HCT116 (cell line): ENCODE measurements around the gene LTB4R2. TPM values are rescaled to one million over a fixed set of nuclear protein-coding genes. Genes with fewer than 3 reads are reported as not detected.

ENCODE experiments used
- ATAC-seq: fragments of 200-7000 bp; cut with Tn5 transposase; 2 replicates; pipeline ENCODE4 v1.9.1; 2020; ENCODE audit warnings: mild to moderate bottlenecking, moderate library complexity
- BruUV-seq: library from RNA; stranded (reverse); fragments of 400-500 nt; replicated peaks from 2 replicates; lab custom pipeline; 2021; lab: Mats Ljungman, UMichigan
- CTCF ChIA-PET: fragments of 300-600 bp; sonication (Branson Sonifier 250); formaldehyde crosslinking; loops from one replicate; lab custom pipeline; 2021; ENCODE audit warnings: antibody characterized with exemption; lab: Charles Lee
- POLR2A ChIA-PET: fragments of 300-600, 350-600 bp; sonication (Branson Sonifier 250); formaldehyde crosslinking; loops from one replicate; lab custom pipeline; 2021; ENCODE audit warnings: antibody characterized with exemption; lab: Charles Lee
- RAD21 ChIA-PET, 2 experiments: fragments of 300-600 bp; sonication (Branson Sonifier 250); formaldehyde crosslinking; loops; one replicate each; lab custom pipeline; 2023; ENCODE audit warnings: low total read pairs in 2 of 2; ENCODE audit not compliant: uncharacterized antibody in 2 of 2, unreplicated experiment in 2 of 2, low non-redundant PET in 1 of 2; lab: Charles Lee
- DNase-seq: peaks from one replicate; pipeline ENCODE4 v3.0.0-alpha.2; 2010; ENCODE audit warnings: low read depth, low spot score
- H2AFZ ChIP-seq: fragments of 200-600 bp; shearing (Covaris generic), sonication (generic); 2 replicates; pipeline ENCODE4 v1.6.1; 2017; ENCODE audit warnings: low read depth, mixed run types, mixed read lengths, antibody characterized with exemption, low read length; ENCODE audit not compliant: poor library complexity, severe bottlenecking
- H3K27ac ChIP-seq: 2 replicates; pipeline ENCODE4 v1.5.1; 2012; ENCODE audit warnings: low read depth, low read length
- H3K27me3 ChIP-seq: fragments of 200-600 bp; sonication (generic); 2 replicates; pipeline ENCODE4 v1.6.1; 2016; ENCODE audit warnings: mixed run types, low read length, mixed read lengths; ENCODE audit not compliant: insufficient read depth
- H3K36me3 ChIP-seq, 2 experiments: fragments of 200-500 bp in 1 of 2; fragments of 200-600 bp in 1 of 2; sonication (Bioruptor generic) in 1 of 2; sonication (generic) in 1 of 2; 2 replicates each; pipeline versions ENCODE4 v1.5.1 to v1.6.1; 2014 to 2016; ENCODE audit warnings: low read length in 2 of 2, inconsistent platforms in 1 of 2, mixed read lengths in 1 of 2, mixed run types in 1 of 2; ENCODE audit not compliant: insufficient read depth in 2 of 2, control insufficient read depth in 1 of 2
- H3K4me1 ChIP-seq, 2 experiments: fragments of 200-600 bp in 1 of 2; sonication (generic) in 1 of 2; 2 replicates each; pipeline versions ENCODE4 v1.5.1 to v1.6.1; 2012 to 2017; ENCODE audit warnings: low read length in 2 of 2, inconsistent platforms in 1 of 2, mild to moderate bottlenecking in 1 of 2, mixed read lengths in 1 of 2, mixed run types in 1 of 2, moderate library complexity in 1 of 2; ENCODE audit not compliant: insufficient read depth in 2 of 2, control insufficient read depth in 1 of 2
- H3K4me2 ChIP-seq: fragments of 200-600 bp; sonication (generic); 2 replicates; pipeline ENCODE4 v1.6.1; 2017; ENCODE audit warnings: mixed run types, low read length, mixed read lengths
- H3K4me3 ChIP-seq, 2 experiments: fragments of 200-600 bp in 1 of 2; sonication (generic) in 1 of 2; replicated peaks in 1 of 2; 2 replicates each; pipeline ENCODE4 v1.5.1; 2011 to 2016; ENCODE audit warnings: low read length in 2 of 2, control low read depth in 1 of 2, low read depth in 1 of 2, mild to moderate bottlenecking in 1 of 2, mixed read lengths in 1 of 2, mixed run types in 1 of 2
- H3K79me2 ChIP-seq: fragments of 200-600 bp; sonication (generic); 2 replicates; pipeline ENCODE4 v1.6.1; 2017; ENCODE audit warnings: mild to moderate bottlenecking, mixed run types, low read length, moderate library complexity, mixed read lengths; ENCODE audit not compliant: insufficient read depth
- H3K9ac ChIP-seq: fragments of 200-600 bp; sonication (generic); 2 replicates; pipeline ENCODE4 v1.6.1; 2016; ENCODE audit warnings: low read length, mixed read lengths
- H3K9me2 ChIP-seq: fragments of 200-600 bp; sonication (generic), shearing (Covaris generic); 2 replicates; pipeline ENCODE4 v1.6.1; 2017; ENCODE audit warnings: mixed run types, mild to moderate bottlenecking, moderate library complexity; ENCODE audit not compliant: insufficient read depth
- H3K9me3 ChIP-seq, 2 experiments: fragments of 200-500 bp in 1 of 2; fragments of 200-600 bp in 1 of 2; sonication (Bioruptor generic) in 1 of 2; sonication (generic) in 1 of 2; 2 replicates each; pipeline ENCODE4 v1.6.1; 2014 to 2017; ENCODE audit warnings: low read length in 2 of 2, mixed read lengths in 2 of 2, inconsistent platforms in 1 of 2, low read depth in 1 of 2, mild to moderate bottlenecking in 1 of 2, mixed run types in 1 of 2, moderate library complexity in 1 of 2; ENCODE audit not compliant: control insufficient read depth in 1 of 2, insufficient read depth in 1 of 2
- H4K20me1 ChIP-seq: fragments of 200-600 bp; sonication (generic), shearing (Covaris generic); 2 replicates; pipeline ENCODE4 v1.6.1; 2017; ENCODE audit warnings: mixed run types, mild to moderate bottlenecking, moderate library complexity; ENCODE audit not compliant: insufficient read depth
- CBX3 ChIP-seq: IDR thresholded peaks from 2 replicates; pipeline ENCODE4 v1.6.1; 2012; ENCODE audit warnings: low read depth
- CEBPB ChIP-seq: IDR thresholded peaks from 2 replicates; pipeline ENCODE4 v1.6.1; 2012; ENCODE audit warnings: low read depth
- ELF1 ChIP-seq: IDR thresholded peaks from 2 replicates; pipeline ENCODE4 v1.6.1; 2012; ENCODE audit warnings: low read depth, borderline replicate concordance
- EZH2phosphoT487 ChIP-seq: fragments of 200-600 bp; IDR thresholded peaks from 2 replicates; pipeline ENCODE4 v1.6.1; 2018; ENCODE audit warnings: antibody characterized with exemption, borderline replicate concordance
- FOSL1 ChIP-seq: IDR thresholded peaks from 2 replicates; pipeline ENCODE4 v1.6.1; 2012; ENCODE audit warnings: low read depth
- JUND ChIP-seq: IDR thresholded peaks from 2 replicates; pipeline ENCODE4 v1.6.1; 2012
- POLR2AphosphoS5 ChIP-seq: IDR thresholded peaks from 2 replicates; pipeline ENCODE4 v1.6.1; 2011; ENCODE audit warnings: mild to moderate bottlenecking, low read depth, low read length, moderate library complexity
- SP1 ChIP-seq: IDR thresholded peaks from 2 replicates; pipeline ENCODE4 v1.6.1; 2012; ENCODE audit warnings: low read depth
- SRF ChIP-seq: IDR thresholded peaks from 2 replicates; pipeline ENCODE4 v1.6.1; 2012; ENCODE audit warnings: low read depth
- TCF7L2 ChIP-seq: IDR thresholded peaks from 2 replicates; pipeline ENCODE4 v1.7.0; 2011; ENCODE audit warnings: borderline replicate concordance, inconsistent platforms; ENCODE audit not compliant: insufficient read depth, insufficient read length; ENCODE audit errors: extremely low read depth
- YY1 ChIP-seq: IDR thresholded peaks from 2 replicates; pipeline ENCODE4 v1.6.1; 2011; ENCODE audit warnings: low read length, low read depth, moderate library complexity, mild to moderate bottlenecking; ENCODE audit not compliant: insufficient replicate concordance; ENCODE audit errors: extremely low read depth
- ZFX ChIP-seq: fragments of 450-650 bp; IDR thresholded peaks from 2 replicates; pipeline ENCODE4 v1.6.1; 2017
- ZNF274 ChIP-seq: fragments of 200-500 bp; sonication (Bioruptor generic); IDR thresholded peaks from 2 replicates; pipeline ENCODE4 v1.6.1; 2014; ENCODE audit warnings: mild to moderate bottlenecking, low read depth, low read length, inconsistent platforms
- intact Hi-C: fragments of 100-400 bp; cut with micrococcal nuclease; formaldehyde crosslinking; loops from 2 replicates; pipeline ENCODE4 v1.10.0; 2022
- total RNA-seq: library from RNA; stranded (reverse); gene quantifications from one replicate; pipeline ENCODE4 v1.2.1, GENCODE V29; 2021; ENCODE audit not compliant: unreplicated experiment
- TF ChIP-seq, protein P1 (sequence below): IDR thresholded peaks from 2 replicates; pipeline ENCODE4 v1.6.1; 2011; ENCODE audit warnings: mild to moderate bottlenecking, low read length, moderate library complexity; ENCODE audit not compliant: insufficient replicate concordance; ENCODE audit errors: extremely low read depth
- TF ChIP-seq, protein P2 (sequence below): IDR thresholded peaks from 2 replicates; pipeline ENCODE4 v1.6.1; 2012
- TF ChIP-seq, protein P3 (sequence below): IDR thresholded peaks from 2 replicates; pipeline ENCODE4 v1.6.1; 2012
- TF ChIP-seq, protein P4 (sequence below): IDR thresholded peaks from 2 replicates; pipeline ENCODE4 v1.6.1; 2012; ENCODE audit warnings: low read depth

The LTB4R2 gene
- total RNA-seq, 1 experiment from 2014 or later, result 15.4 TPM

DNA sequence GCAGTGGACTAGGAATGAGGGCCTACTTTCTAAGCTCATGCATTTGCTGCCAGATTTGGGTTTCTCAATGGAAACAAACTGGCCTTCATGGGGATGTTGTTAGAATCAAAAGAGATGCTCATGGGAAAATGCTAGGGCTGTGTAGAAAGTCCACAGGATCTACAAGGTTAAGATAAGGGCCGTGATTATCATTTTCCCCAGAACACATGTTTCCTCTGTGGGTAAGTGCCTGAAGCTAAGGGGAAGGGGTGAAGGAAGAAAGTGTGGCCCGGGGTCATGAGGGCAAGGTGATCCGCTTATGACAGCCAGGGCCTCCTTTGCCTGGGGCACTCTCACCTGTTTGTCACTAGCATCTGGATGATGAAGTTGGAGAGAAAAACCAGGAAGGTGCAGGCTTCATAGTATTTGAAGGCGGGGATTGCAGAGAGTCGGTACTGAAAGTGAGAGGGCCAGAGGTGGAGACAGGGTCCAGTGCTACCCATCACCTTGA, 15.1 kb downstream of the LTB4R2 start (continued):
- TF ChIP-seq, protein P1, sequence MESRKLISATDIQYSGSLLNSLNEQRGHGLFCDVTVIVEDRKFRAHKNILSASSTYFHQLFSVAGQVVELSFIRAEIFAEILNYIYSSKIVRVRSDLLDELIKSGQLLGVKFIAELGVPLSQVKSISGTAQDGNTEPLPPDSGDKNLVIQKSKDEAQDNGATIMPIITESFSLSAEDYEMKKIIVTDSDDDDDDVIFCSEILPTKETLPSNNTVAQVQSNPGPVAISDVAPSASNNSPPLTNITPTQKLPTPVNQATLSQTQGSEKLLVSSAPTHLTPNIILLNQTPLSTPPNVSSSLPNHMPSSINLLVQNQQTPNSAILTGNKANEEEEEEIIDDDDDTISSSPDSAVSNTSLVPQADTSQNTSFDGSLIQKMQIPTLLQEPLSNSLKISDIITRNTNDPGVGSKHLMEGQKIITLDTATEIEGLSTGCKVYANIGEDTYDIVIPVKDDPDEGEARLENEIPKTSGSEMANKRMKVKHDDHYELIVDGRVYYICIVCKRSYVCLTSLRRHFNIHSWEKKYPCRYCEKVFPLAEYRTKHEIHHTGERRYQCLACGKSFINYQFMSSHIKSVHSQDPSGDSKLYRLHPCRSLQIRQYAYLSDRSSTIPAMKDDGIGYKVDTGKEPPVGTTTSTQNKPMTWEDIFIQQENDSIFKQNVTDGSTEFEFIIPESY, result no peak
- TF ChIP-seq, protein P2, sequence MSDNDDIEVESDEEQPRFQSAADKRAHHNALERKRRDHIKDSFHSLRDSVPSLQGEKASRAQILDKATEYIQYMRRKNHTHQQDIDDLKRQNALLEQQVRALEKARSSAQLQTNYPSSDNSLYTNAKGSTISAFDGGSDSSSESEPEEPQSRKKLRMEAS, result no peak
- TF ChIP-seq POLR2AphosphoS5 (no peak), ZNF274 (no peak), CBX3 (no peak)

DNA sequence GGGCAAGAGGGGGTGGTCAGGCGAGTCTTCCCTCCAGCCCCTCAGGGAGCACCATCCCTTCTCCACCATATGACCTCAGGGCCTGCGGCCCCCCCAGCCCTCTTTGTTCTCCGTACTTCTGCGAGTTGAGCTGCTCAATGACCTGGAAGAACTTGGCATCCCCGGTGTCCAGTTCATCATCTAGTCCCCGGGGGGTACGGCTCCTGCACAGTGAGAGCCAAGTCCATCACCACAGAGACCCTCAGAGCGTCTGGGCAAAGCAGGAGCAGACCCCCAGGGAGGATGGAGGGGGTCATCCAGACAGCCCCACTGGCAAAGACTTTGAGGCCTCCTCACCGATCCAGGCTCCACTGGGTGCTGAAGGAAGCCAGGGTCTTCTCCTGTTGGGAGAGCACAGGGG, 16.0 kb downstream of the LTB4R2 start:
- no peaks in the 10 kb centered on the region for H3K4me1 ChIP-seq
- RAD21 ChIA-PET, result no interaction called here
- H3K27ac ChIP-seq, result no peak overlapping the region
- no peak overlapping the region for H2AFZ ChIP-seq
- intact Hi-C loops, result no loop called here
- H3K36me3 ChIP-seq, result no peaks in the 10 kb centered on the region
- CTCF ChIA-PET, result interaction anchor here (1.8 to 4.3 kb wide), 2 partner anchors 18 to 106 kb away, joined by 5 to 28 read pairs; no protein-coding TSS in a partner anchor
- no peak overlapping the region for H3K9ac ChIP-seq
- H3K9me3 ChIP-seq, result no peaks in the 10 kb centered on the region
- no peaks in the 10 kb centered on the region for H4K20me1 ChIP-seq
- no TSS peak for BruUV-seq
- no peaks in the 10 kb centered on the region for H3K9me2 ChIP-seq
- POLR2A ChIA-PET, result no interaction called here
- H3K27me3 ChIP-seq, result no peaks in the 10 kb centered on the region
- no peak overlapping the region for H3K4me2 ChIP-seq
- DNase-seq (no peak), ATAC-seq (no peak)
- no peaks in the 10 kb centered on the region for H3K79me2 ChIP-seq
- H3K4me3 ChIP-seq, result no peak overlapping the region
- no peak for TF ChIP-seq ELF1
- TF ChIP-seq ZFX, result no peak
- no peak for TF ChIP-seq YY1
- no peak for TF ChIP-seq ZNF274
- TF ChIP-seq, protein P3, sequence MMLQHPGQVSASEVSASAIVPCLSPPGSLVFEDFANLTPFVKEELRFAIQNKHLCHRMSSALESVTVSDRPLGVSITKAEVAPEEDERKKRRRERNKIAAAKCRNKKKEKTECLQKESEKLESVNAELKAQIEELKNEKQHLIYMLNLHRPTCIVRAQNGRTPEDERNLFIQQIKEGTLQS, result no peak
- TF ChIP-seq TCF7L2, result no peak
- no peak for TF ChIP-seq CEBPB
- no peak for TF ChIP-seq EZH2phosphoT487
- TF ChIP-seq, protein P2, result no peak
- no peak for TF ChIP-seq POLR2AphosphoS5
- TF ChIP-seq, protein P1, result no peak
- TF ChIP-seq JUND, result no peak
- TF ChIP-seq SP1, result no peak
- no peak for TF ChIP-seq FOSL1
- TF ChIP-seq SRF, result no peak
- TF ChIP-seq, protein P4, sequence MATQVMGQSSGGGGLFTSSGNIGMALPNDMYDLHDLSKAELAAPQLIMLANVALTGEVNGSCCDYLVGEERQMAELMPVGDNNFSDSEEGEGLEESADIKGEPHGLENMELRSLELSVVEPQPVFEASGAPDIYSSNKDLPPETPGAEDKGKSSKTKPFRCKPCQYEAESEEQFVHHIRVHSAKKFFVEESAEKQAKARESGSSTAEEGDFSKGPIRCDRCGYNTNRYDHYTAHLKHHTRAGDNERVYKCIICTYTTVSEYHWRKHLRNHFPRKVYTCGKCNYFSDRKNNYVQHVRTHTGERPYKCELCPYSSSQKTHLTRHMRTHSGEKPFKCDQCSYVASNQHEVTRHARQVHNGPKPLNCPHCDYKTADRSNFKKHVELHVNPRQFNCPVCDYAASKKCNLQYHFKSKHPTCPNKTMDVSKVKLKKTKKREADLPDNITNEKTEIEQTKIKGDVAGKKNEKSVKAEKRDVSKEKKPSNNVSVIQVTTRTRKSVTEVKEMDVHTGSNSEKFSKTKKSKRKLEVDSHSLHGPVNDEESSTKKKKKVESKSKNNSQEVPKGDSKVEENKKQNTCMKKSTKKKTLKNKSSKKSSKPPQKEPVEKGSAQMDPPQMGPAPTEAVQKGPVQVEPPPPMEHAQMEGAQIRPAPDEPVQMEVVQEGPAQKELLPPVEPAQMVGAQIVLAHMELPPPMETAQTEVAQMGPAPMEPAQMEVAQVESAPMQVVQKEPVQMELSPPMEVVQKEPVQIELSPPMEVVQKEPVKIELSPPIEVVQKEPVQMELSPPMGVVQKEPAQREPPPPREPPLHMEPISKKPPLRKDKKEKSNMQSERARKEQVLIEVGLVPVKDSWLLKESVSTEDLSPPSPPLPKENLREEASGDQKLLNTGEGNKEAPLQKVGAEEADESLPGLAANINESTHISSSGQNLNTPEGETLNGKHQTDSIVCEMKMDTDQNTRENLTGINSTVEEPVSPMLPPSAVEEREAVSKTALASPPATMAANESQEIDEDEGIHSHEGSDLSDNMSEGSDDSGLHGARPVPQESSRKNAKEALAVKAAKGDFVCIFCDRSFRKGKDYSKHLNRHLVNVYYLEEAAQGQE, result no peak
